Mucosa of gallbladder (tissue), 1 donor: ENCODE measurements around the gene MRM3. TPM values are rescaled to one million over a fixed set of nuclear protein-coding genes. Genes with fewer than 3 reads are reported as not detected.
"Not testable (repeated sequence)": the region's sequence is repeated elsewhere in the genome, so short reads cannot be mapped to it uniquely, and the experiment has no call there.

Experiments
- DNase-seq: peaks from one replicate; pipeline ENCODE4 v3.0.0-alpha.2; 2020; ENCODE audit warnings: low spot score
- total RNA-seq: library from RNA; stranded (reverse); gene quantifications from one replicate; pipeline ENCODE4 v1.2.1, GENCODE V29; 2021
- donor health status: DM: no; HTN: no; CAD: no.

The MRM3 gene
- total RNA-seq, 1 donor from 2014 or later = 13.4 TPM

- no peak for DNase-seq
These were observed 43.1 kb downstream of the MRM3 start for GRCh38 chr17:825216-825615.

DNA sequence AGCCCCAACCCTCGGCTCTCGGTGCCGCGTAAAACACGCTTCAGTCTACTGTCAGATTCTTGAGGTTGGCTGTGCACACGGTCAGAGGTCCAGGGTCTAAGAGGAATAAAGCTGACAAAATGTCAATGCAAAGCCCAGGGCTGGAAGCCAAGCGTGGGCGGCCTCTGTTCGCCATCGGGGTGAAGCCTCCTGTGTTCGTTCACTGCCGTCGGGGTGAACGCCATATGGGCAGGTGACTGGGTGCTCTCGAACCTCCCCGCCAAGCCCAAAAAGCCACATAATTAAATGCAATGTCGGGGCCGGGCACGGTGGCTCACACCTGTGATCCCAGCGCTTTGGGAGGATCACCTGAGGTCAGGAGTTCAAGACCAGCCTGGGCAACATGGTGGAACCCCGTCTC lies 44.6 kb downstream of the MRM3 start:
- DNase-seq = no peak

DNA sequence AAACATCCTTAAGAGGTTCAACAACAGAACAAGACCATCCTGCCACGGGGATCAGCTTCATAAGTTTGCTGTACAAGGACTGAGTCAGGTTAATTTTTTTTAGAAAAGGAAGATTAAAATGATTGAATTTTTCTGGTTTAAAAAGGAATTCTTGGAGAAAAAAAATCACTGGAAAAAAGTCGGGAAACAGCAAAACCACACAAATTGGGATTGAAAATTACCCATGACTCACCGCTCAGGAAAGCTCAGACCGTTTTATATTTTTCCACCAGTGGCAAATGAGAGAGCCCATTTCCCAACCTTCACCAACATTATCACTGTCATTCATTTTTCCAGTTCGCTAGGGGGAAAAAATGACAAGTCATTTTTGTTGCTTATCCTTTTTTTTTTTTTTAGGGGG lies 46.6 kb downstream of the MRM3 start:
- no peak for DNase-seq

- DNase-seq = not testable (repeated sequence)
These were observed 47.5 kb downstream of the MRM3 start for GRCh38 chr17:829614-830013.

DNA sequence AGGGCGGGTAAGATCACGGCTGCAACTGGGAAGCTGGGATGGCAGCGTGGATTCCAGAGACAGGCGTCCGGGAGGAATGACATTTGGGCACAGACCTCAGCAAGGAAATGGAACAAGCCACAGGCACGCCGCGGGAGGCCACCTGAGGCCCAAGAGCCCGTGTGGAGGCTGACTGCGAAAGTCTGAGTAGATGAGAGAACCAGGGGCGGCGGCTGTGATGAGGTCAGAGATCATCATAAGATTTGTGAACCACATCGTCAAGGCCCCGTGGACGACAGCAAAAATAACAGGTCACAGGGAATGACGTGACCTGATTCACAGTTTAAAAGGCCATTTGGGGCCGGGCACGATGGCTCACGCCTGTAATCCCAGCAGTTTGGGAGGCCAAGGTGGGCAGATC lies 48.2 kb downstream of the MRM3 start:
- DNase-seq = no peak

GRCh38 chr17:830950-831349 lies 48.8 kb downstream of the MRM3 start:
- no peak for DNase-seq

- no peak for DNase-seq
These were observed 52.0 kb downstream of the MRM3 start for GRCh38 chr17:834136-834535.

DNA sequence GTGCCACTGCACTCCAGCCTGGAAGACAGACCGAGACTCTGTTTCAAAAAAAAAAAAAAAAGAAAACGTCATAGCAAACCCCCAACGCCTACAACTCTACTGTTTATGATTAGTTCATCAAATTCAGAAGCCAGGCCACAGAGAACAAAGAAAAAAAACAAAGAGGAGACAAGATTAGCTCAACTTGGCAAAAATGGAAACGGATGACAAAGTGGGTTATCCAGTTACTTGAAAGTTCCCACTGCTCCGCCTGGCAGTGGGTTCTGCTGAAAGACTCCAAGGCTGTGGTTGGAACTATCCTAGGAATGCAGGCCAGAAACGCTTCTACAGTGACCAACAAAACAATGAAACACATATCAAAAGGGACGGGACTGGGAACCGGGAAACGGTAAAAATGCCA lies 53.1 kb downstream of the MRM3 start:
- DNase-seq = peak; percentile 60

- DNase-seq = not testable (repeated sequence)
These were observed 53.6 kb downstream of the MRM3 start for GRCh38 chr17:835721-836120.

GRCh38 chr17:836151-836550 lies 54.0 kb downstream of the MRM3 start:
- no peak for DNase-seq

- no peak for DNase-seq
These were observed 56.3 kb downstream of the MRM3 start for GRCh38 chr17:838486-838885.

GRCh38 chr17:841313-841712 lies 59.2 kb downstream of the MRM3 start:
- DNase-seq = no peak

Other genes with a start within 250 kb of the MRM3 start
- gene VPS53, start 67.5 kb upstream of the MRM3 start, total RNA-seq = 73.1 TPM
- 30.2 TPM for gene TLCD3A, start 49.8 kb upstream of the MRM3 start, total RNA-seq
- 25.1 TPM for gene GEMIN4, start 30.1 kb upstream of the MRM3 start, total RNA-seq
- 59.4 TPM for gene GLOD4, start 73 bp upstream of the MRM3 start, total RNA-seq
- 46.0 TPM for gene NXN, start 197.4 kb downstream of the MRM3 start, total RNA-seq
- gene TIMM22, start 214.8 kb downstream of the MRM3 start, total RNA-seq = 9.1 TPM